Measurements from ENCODE around the gene MRPL38. TPM values are rescaled to one million over a fixed set of nuclear protein-coding genes. Genes with fewer than 3 reads are reported as not detected.

The MRPL38 gene
- 52.8 and 52.9 TPM in 2 replicates for total RNA-seq

GRCh38 chr17:75904749-75905521 lies at the start of gene MRPL38:
Gene MRPL38 (minus strand): TSS chr17:75904884. CDS start chr17:75904875, 9 bp downstream.

GRCh38 chr17:75940727-75941441 lies 36.2 kb upstream of the MRPL38 start, which contains the start of gene FBF1:
Gene FBF1 (minus strand): TSS chr17:75941042. CDS start chr17:75938149, 2,893 bp downstream.

GRCh38 chr17:75896415-75897159 lies 8.1 kb downstream of the MRPL38 start, which contains the start of gene TRIM65:
Gene TRIM65 (minus strand): TSS chr17:75896951. CDS start chr17:75896937, 14 bp downstream.

GRCh38 chr17:75878174-75878998 lies 26.3 kb downstream of the MRPL38 start, which contains the start of gene TRIM47:
Gene TRIM47 (minus strand): TSS chr17:75878581. CDS start chr17:75878548, 33 bp downstream.

GRCh38 chr17:75855310-75856061 lies 49.2 kb downstream of the MRPL38 start, which contains the start of gene WBP2:
Gene WBP2 (minus strand): TSS chr17:75855335. CDS start chr17:75855297, 38 bp downstream.

Other genes starting within 250 kb of the MRPL38 start
- 20.6 and 23.1 TPM in 2 replicates for gene RECQL5, start 237.7 kb downstream of the MRPL38 start, total RNA-seq
- gene SAP30BP, start 237.5 kb downstream of the MRPL38 start, total RNA-seq, result 51.0 and 51.4 TPM in 2 replicates
- 0.20 TPM in 1 of 2 replicates, not detected in the other for gene ITGB4, start 183.4 kb downstream of the MRPL38 start, total RNA-seq
- 48.3 and 71.7 TPM in 2 replicates for gene GALK1, start 139.7 kb downstream of the MRPL38 start, total RNA-seq
- gene UNK, start 120.1 kb downstream of the MRPL38 start, total RNA-seq, result 15.8 and 16.0 TPM in 2 replicates
- gene UNC13D, start 60.5 kb downstream of the MRPL38 start, total RNA-seq, result 0.20 and 0.37 TPM in 2 replicates
- 19.5 and 24.2 TPM in 2 replicates for gene WBP2, start 49.5 kb downstream of the MRPL38 start, total RNA-seq
- gene TRIM47, start 26.3 kb downstream of the MRPL38 start, total RNA-seq, result 22.0 and 25.6 TPM in 2 replicates
- 14.7 and 21.9 TPM in 2 replicates for gene TRIM65, start 7.9 kb downstream of the MRPL38 start, total RNA-seq
- 9.2 and 12.3 TPM in 2 replicates for gene FBF1, start 36.2 kb upstream of the MRPL38 start, total RNA-seq
- 42.6 and 62.8 TPM in 2 replicates for gene ACOX1, start 74.3 kb upstream of the MRPL38 start, total RNA-seq
- 12.1 and 15.8 TPM in 2 replicates for gene TEN1, start 74.4 kb upstream of the MRPL38 start, total RNA-seq
- gene CDK3, start 96.0 kb upstream of the MRPL38 start, total RNA-seq, result 0.37 and 0.98 TPM in 2 replicates
- gene EVPL, start 122.4 kb upstream of the MRPL38 start, total RNA-seq, result not detected in 2 replicates
- 23.1 and 28.5 TPM in 2 replicates for gene SRP68, start 167.6 kb upstream of the MRPL38 start, total RNA-seq
- 0.37 TPM in 1 of 2 replicates, not detected in the other for gene GALR2, start 169.9 kb upstream of the MRPL38 start, total RNA-seq
- not detected in 2 replicates for gene ZACN, start 174.3 kb upstream of the MRPL38 start, total RNA-seq
- 62.5 and 70.6 TPM in 2 replicates for gene EXOC7, start 198.9 kb upstream of the MRPL38 start, total RNA-seq
- gene FOXJ1, start 236.4 kb upstream of the MRPL38 start, total RNA-seq, result under 0.01 TPM in 1 of 2 replicates, not detected in the other